OCI-LY3 (cell line): ENCODE data around the gene DEFB131B.
"Not testable (repeated sequence)": the region's sequence is repeated elsewhere in the genome, so short reads cannot be mapped to it uniquely, and the experiment has no call there.

ENCODE experiments used
- H2AFZ ChIP-seq: fragments of 200-600, 300-600 bp; shearing (Covaris generic); 2 replicates; pipeline ENCODE4 v1.6.0; 2014; ENCODE audit warnings: antibody characterized with exemption, low read depth, low read length
- H3K27ac ChIP-seq: fragments of 200-600, 300-600 bp; sonication (generic); 2 replicates; pipeline ENCODE4 v1.5.1; 2014; ENCODE audit warnings: mild to moderate bottlenecking, low read length, moderate library complexity, mixed read lengths
- H3K27me3 ChIP-seq: fragments of 200-600, 300-600 bp; sonication (generic); 2 replicates; pipeline ENCODE4 v1.6.1; 2014; ENCODE audit warnings: low read depth, low read length, mixed read lengths
- H3K36me3 ChIP-seq: fragments of 200-600, 300-600 bp; sonication (generic); replicated peaks from 2 replicates; pipeline ENCODE3; 2014; ENCODE audit warnings: low read depth, low read length, mixed read lengths
- H3K4me1 ChIP-seq: fragments of 300-600, 200-600 bp; sonication (generic); 2 replicates; pipeline ENCODE4 v1.6.1; 2014; ENCODE audit warnings: low read length, mixed read lengths
- H3K4me2 ChIP-seq: fragments of 200-600, 300-600 bp; sonication (generic); 2 replicates; pipeline ENCODE4 v1.6.1; 2014; ENCODE audit warnings: low read length, mixed read lengths
- H3K4me3 ChIP-seq: fragments of 300-600, 200-600 bp; sonication (generic); 2 replicates; pipeline ENCODE4 v1.5.1; 2014; ENCODE audit warnings: antibody characterized with exemption, mild to moderate bottlenecking, low read length, moderate library complexity
- H3K79me2 ChIP-seq: fragments of 300-600, 200-600 bp; shearing (Covaris generic); 2 replicates; pipeline ENCODE4 v1.6.1; 2014; ENCODE audit warnings: mild to moderate bottlenecking, low read length, mixed read lengths
- H3K9ac ChIP-seq: fragments of 300-600, 200-600 bp; shearing (Covaris generic); 2 replicates; pipeline ENCODE4 v1.6.0; 2014; ENCODE audit warnings: mild to moderate bottlenecking, low read length, moderate library complexity
- H3K9me3 ChIP-seq: fragments of 200-600, 300-600 bp; shearing (Covaris generic); 2 replicates; pipeline ENCODE4 v1.6.1; 2014; ENCODE audit warnings: low read length, mixed read lengths; ENCODE audit not compliant: insufficient read depth
- H4K20me1 ChIP-seq: fragments of 200-600, 300-600 bp; sonication (generic); 2 replicates; pipeline ENCODE4 v1.6.1; 2016; ENCODE audit warnings: low read length, mixed read lengths; ENCODE audit not compliant: insufficient read depth
- EZH2phosphoT487 ChIP-seq: fragments of 200-600 bp; shearing (Covaris generic); IDR thresholded peaks from 2 replicates; pipeline ENCODE4 v1.6.1; 2018; ENCODE audit warnings: antibody characterized with exemption, mixed run types, low read depth
- TF ChIP-seq, protein P1 (sequence below): fragments of 200-600, 300-600 bp; sonication (generic); IDR thresholded peaks from 2 replicates; pipeline ENCODE4 v1.5.1; 2014; ENCODE audit warnings: antibody characterized with exemption, low read length, low read depth

DEFB131B gene

DNA sequence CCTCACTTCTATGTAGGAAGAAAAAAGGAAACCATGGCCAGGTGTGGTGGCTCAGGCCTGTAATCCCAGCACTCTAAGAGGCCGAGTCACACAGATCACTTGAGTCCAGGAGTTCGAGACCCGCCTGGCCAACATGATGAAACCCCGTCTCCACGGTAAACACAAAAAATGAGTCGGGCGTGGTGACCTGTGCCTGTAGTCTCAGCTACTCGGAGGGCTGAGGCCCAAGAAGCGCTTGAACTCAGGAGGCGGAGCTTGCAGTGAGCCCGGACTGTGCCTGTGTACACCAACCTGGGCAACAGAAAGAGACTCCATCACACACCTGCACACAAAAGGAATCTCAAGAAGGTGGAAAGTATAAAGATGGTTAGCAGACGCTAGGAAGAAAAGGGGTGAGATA, 17.7 kb downstream of the DEFB131B start:
- H4K20me1 ChIP-seq = no peaks in the 10 kb centered on the region
- H3K27ac ChIP-seq = no peak overlapping the region
- no peaks in the 10 kb centered on the region for H3K79me2 ChIP-seq
- TF ChIP-seq EZH2phosphoT487 = no peak
- TF ChIP-seq, protein P1, sequence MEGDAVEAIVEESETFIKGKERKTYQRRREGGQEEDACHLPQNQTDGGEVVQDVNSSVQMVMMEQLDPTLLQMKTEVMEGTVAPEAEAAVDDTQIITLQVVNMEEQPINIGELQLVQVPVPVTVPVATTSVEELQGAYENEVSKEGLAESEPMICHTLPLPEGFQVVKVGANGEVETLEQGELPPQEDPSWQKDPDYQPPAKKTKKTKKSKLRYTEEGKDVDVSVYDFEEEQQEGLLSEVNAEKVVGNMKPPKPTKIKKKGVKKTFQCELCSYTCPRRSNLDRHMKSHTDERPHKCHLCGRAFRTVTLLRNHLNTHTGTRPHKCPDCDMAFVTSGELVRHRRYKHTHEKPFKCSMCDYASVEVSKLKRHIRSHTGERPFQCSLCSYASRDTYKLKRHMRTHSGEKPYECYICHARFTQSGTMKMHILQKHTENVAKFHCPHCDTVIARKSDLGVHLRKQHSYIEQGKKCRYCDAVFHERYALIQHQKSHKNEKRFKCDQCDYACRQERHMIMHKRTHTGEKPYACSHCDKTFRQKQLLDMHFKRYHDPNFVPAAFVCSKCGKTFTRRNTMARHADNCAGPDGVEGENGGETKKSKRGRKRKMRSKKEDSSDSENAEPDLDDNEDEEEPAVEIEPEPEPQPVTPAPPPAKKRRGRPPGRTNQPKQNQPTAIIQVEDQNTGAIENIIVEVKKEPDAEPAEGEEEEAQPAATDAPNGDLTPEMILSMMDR = no peak
- H3K27me3 ChIP-seq = no peaks in the 10 kb centered on the region
- H3K9me3 ChIP-seq = no peaks in the 10 kb centered on the region
- no peak overlapping the region for H3K9ac ChIP-seq
- no peak overlapping the region for H2AFZ ChIP-seq
- no peaks in the 10 kb centered on the region for H3K36me3 ChIP-seq
- H3K4me1 ChIP-seq = no peaks in the 10 kb centered on the region
- no peak overlapping the region for H3K4me3 ChIP-seq
- H3K4me2 ChIP-seq = no peak overlapping the region

DNA sequence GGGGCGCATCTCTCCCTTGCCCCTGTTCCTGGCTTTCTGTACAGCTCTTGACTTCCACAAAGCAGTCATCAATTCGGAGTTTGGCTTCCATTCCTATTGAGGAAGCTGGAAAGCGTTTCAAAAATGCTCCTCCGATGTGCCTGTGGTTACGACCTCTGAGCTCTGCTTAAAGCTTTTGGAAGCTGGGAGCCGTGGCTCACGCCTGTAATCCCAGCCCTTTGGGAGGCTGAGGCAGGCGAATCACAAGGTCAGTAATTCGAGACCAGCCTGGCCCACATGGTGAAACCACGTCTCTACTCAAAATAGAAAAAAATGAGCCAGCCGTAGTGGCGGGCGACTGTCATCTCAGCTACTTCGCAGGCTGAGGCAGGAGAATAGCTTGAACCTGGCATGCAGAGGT, 22.9 kb downstream of the DEFB131B start:
- H3K27me3 ChIP-seq, H2AFZ ChIP-seq, H3K4me1 ChIP-seq, H4K20me1 ChIP-seq, H3K36me3 ChIP-seq, H3K9ac ChIP-seq, H3K9me3 ChIP-seq, H3K4me3 ChIP-seq, H3K27ac ChIP-seq, H3K4me2 ChIP-seq, H3K79me2 ChIP-seq: not testable (repeated sequence)

DNA sequence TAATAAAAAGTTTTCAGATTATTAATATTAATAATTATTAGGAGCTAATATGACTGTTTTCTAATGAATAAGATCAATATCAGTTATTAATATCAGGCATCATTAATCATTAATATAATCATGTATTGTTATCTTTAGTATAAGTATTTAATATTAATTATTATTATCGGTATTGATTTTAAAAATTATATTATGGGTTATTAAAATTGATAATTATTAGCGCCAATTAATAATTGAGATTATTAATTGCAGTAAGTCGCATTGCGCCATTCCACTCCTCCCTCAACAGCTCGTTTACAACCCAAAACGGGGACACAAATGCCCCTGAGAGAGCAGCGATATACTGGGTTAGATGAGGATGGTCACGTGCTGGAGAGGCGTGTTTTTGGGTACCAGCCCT, 30.0 kb downstream of the DEFB131B start:
- Histone ChIP-seq H3K27ac (no peak overlapping the region), H4K20me1 (no peaks in the 10 kb centered on the region), H3K9me3 (no peaks in the 10 kb centered on the region), H3K4me2 (no peak overlapping the region), H3K79me2 (no peaks in the 10 kb centered on the region), H3K27me3 (no peaks in the 10 kb centered on the region), H3K4me1 (peaks cover 10% of the 10 kb centered on the region), H3K4me3 (no peak overlapping the region), H2AFZ (no peak overlapping the region), H3K9ac (no peak overlapping the region), H3K36me3 (no peaks in the 10 kb centered on the region)
- no peak for TF ChIP-seq EZH2phosphoT487
- TF ChIP-seq, protein P1 = no peak

DNA sequence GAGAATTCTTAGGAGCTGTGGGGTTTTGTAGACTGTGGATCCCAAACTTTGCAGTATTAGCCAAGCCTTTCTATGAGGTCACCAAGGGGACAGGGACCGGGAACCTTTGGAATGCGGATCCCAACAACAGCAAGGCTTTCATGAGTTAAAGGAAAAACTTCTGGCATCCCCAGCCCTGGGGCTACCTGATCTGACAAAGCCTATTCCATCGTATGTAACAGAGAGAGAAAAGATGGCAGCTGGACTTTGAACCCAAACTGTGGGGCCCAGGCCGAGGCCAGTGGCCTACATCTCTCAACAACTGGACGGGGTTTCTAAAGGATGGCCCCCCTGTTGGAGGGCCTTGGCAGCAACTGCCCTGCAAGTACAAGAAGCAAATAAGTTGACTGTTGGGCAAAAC, 32.5 kb downstream of the DEFB131B start:
- H4K20me1 ChIP-seq, H3K4me3 ChIP-seq, H3K4me2 ChIP-seq, H3K9ac ChIP-seq, H3K79me2 ChIP-seq, H3K36me3 ChIP-seq, H3K27ac ChIP-seq, H3K9me3 ChIP-seq, H3K27me3 ChIP-seq, H2AFZ ChIP-seq: not testable (repeated sequence)
- H3K4me1 ChIP-seq = peaks cover 10% of the 10 kb centered on the region

DNA sequence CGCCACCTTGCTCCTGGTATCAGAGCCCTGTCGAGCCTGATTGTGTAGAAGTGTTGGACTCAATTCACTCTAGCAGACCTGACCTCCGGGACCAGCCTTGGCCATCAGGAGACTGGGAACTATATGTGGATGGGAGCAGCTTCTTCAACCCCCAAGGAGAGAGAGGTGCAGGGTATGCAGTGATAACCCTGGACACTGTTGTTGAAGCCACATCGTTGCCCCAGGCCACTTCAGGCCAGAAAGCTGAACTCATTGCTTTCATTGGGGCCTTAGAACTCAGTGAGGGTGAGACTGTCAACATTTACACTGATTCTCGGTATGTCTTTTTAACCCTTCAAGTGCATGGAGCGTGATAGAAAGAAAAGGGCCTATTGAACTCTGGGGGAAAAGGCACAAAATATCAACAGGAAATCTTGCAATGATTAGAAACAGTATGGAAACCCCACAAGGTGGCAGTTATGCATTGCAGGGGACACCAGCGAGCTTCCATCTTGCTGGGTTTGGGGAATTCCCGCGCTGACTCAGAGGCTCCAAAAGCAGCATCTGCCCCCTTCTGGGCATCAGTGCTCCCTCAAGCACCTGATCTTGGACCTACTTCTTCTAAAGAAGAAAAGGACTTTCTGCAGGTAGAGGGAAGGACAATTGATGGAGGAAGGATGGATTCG, 33.2 kb downstream of the DEFB131B start:
- Histone ChIP-seq H3K27ac (peak overlapping the region; percentile 41; the same call in 1 of the 2 replicates), H3K9ac (peak overlapping the region; percentile 32; the same call in 1 of the 2 replicates), H3K4me2 (peak overlapping the region; percentile 52), H3K4me1 (peaks cover 10% of the 10 kb centered on the region)
- TF ChIP-seq, protein P1 = peak; percentile 58
- not testable (repeated sequence) for H4K20me1 ChIP-seq, H3K4me3 ChIP-seq, H3K27me3 ChIP-seq, H2AFZ ChIP-seq, H3K36me3 ChIP-seq, H3K79me2 ChIP-seq, H3K9me3 ChIP-seq

DNA sequence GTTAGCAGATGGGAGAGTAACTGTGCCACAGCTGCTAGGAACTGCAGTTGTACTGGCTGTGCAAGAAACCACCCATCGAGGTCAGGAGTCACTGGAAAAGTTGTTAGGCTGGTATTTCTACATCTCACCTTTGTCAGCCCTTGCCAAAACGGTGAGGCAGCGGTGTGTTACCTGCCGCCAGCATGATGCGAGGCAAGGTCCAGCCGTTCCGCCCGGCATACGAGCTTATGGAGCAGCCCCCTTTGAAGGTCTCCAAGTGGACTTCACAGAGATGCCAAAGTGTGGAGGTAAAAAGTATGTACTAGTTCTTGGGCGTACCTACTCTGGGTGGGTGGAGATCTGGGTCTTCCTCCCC, 33.7 kb downstream of the DEFB131B start:
- H3K4me3 ChIP-seq, H3K36me3 ChIP-seq, H3K27ac ChIP-seq, H3K9me3 ChIP-seq, H3K9ac ChIP-seq, H4K20me1 ChIP-seq, H3K27me3 ChIP-seq, H2AFZ ChIP-seq, H3K79me2 ChIP-seq: not testable (repeated sequence)
- Histone ChIP-seq H3K4me2 (peak overlapping the region; percentile 24; the same call in 1 of the 2 replicates), H3K4me1 (peaks cover 10% of the 10 kb centered on the region)
